ENCODE results near the gene SLC39A3.
A peak's percentile ranks its signal among the peaks of the same experiment; 100 is the strongest.

The SLC39A3 gene

GRCh38 chr19:2701361-2702169, 38.3 kb downstream of the SLC39A3 start:
- H3K4me3 ChIP-seq (ENCODE audit: low read length), result peak overlapping the region; percentile 76
- TF ChIP-seq ZNF274 (IDR thresholded peaks at IDR 0.05; ENCODE audit: low read depth, low read length), result no peak

GRCh38 chr19:2700660-2701360, 39.0 kb downstream of the SLC39A3 start:
- H3K4me3 ChIP-seq (ENCODE audit: low read length), result peak overlapping the region; percentile 76; the same call in 1 of the 2 replicates
- no peak for TF ChIP-seq ZNF274 (IDR thresholded peaks at IDR 0.05; ENCODE audit: low read depth, low read length)

- TF ChIP-seq ZNF274 (IDR thresholded peaks at IDR 0.05; ENCODE audit: low read depth, low read length), result no peak
- H3K4me3 ChIP-seq (ENCODE audit: low read length), result peak overlapping the region; percentile 11; the same call in 1 of the 2 replicates
Observed at GRCh38 chr19:2699413-2700140, 40.2 kb downstream of the SLC39A3 start.

GRCh38 chr19:2694196-2694595, 45.6 kb downstream of the SLC39A3 start:
- no peak overlapping the region for H3K4me3 ChIP-seq (ENCODE audit: low read length)
- TF ChIP-seq ZNF274 (IDR thresholded peaks at IDR 0.05; ENCODE audit: low read depth, low read length), result no peak

GRCh38 chr19:2693492-2694160, 46.2 kb downstream of the SLC39A3 start:
- no peak for TF ChIP-seq ZNF274 (IDR thresholded peaks at IDR 0.05; ENCODE audit: low read depth, low read length)
- no peak overlapping the region for H3K4me3 ChIP-seq (ENCODE audit: low read length)

- H3K4me3 ChIP-seq (ENCODE audit: low read length), result no peak overlapping the region
- no peak for TF ChIP-seq ZNF274 (IDR thresholded peaks at IDR 0.05; ENCODE audit: low read depth, low read length)
Observed at GRCh38 chr19:2691951-2692350, 47.9 kb downstream of the SLC39A3 start.

- no peak overlapping the region for H3K4me3 ChIP-seq (ENCODE audit: low read length)
- TF ChIP-seq ZNF274 (IDR thresholded peaks at IDR 0.05; ENCODE audit: low read depth, low read length), result no peak
Observed at GRCh38 chr19:2690856-2691255, 49.0 kb downstream of the SLC39A3 start.

GRCh38 chr19:2686360-2686759, 53.5 kb downstream of the SLC39A3 start:
- no peak overlapping the region for H3K4me3 ChIP-seq (ENCODE audit: low read length)
- no peak for TF ChIP-seq ZNF274 (IDR thresholded peaks at IDR 0.05; ENCODE audit: low read depth, low read length)

GRCh38 chr19:2685204-2685704, 54.6 kb downstream of the SLC39A3 start:
- no peak for TF ChIP-seq ZNF274 (IDR thresholded peaks at IDR 0.05; ENCODE audit: low read depth, low read length)

GRCh38 chr19:2683430-2684003, 56.3 kb downstream of the SLC39A3 start:
- TF ChIP-seq ZNF274 (IDR thresholded peaks at IDR 0.05; ENCODE audit: low read depth, low read length), result no peak
- no peak overlapping the region for H3K4me3 ChIP-seq (ENCODE audit: low read length)

More at GRCh38 chr19:2685204-2685704, 54.6 kb downstream of the SLC39A3 start:
- no peak overlapping the region for H3K4me3 ChIP-seq (ENCODE audit: low read length)
